HT1080 (cell line): ENCODE results near the gene CBX4. TPM values are rescaled to one million over a fixed set of nuclear protein-coding genes. Genes with fewer than 3 reads are reported as not detected.

Experiments
- DNase-seq: peaks from one replicate; pipeline ENCODE4 v3.0.0-alpha.2; 2015; ENCODE audit warnings: low read depth
- total RNA-seq: library from RNA; depleted of rRNA; stranded (reverse); fragments of >200 nt; shearing (Covaris generic); gene quantifications from 2 replicates; pipeline ENCODE4 v1.2.3, GENCODE V29; 2014

CBX4 gene
- total RNA-seq, 1 experiment from 2014 or later = 33.0 TPM

GRCh38 chr17:79802039-79802735 is 37.1 kb downstream of the CBX4 start:
- no peak for DNase-seq

GRCh38 chr17:79801156-79802038 is 37.8 kb downstream of the CBX4 start:
- no peak for DNase-seq

- no peak for DNase-seq
Measured at GRCh38 chr17:79800325-79801155, 38.7 kb downstream of the CBX4 start.

- no peak for DNase-seq
Measured at GRCh38 chr17:79799538-79800324, 39.5 kb downstream of the CBX4 start.

GRCh38 chr17:79799174-79799537 is 40.1 kb downstream of the CBX4 start:
- no peak for DNase-seq

- DNase-seq = no peak
Measured at GRCh38 chr17:79798299-79799173, 40.7 kb downstream of the CBX4 start.

- no peak for DNase-seq
Measured at GRCh38 chr17:79797492-79798298, 41.5 kb downstream of the CBX4 start.

- peak; percentile 97 for DNase-seq
Measured at GRCh38 chr17:79796763-79797491, 42.3 kb downstream of the CBX4 start, which contains the start of gene CBX8. Gene CBX8, minus strand, starts transcription at chr17:79797077. Its CDS starts 79 bp downstream, at chr17:79796998.

GRCh38 chr17:79796444-79796762 is 42.8 kb downstream of the CBX4 start:
- DNase-seq = no peak

- DNase-seq = no peak
Measured at GRCh38 chr17:79795795-79796443, 43.3 kb downstream of the CBX4 start.

GRCh38 chr17:79794659-79795511 is 44.4 kb downstream of the CBX4 start:
- no peak for DNase-seq

GRCh38 chr17:79793924-79794304 is 45.3 kb downstream of the CBX4 start:
- DNase-seq = no peak

- DNase-seq = no peak
Measured at GRCh38 chr17:79792984-79793923, 46.0 kb downstream of the CBX4 start.

- no peak for DNase-seq
Measured at GRCh38 chr17:79792341-79792871, 46.8 kb downstream of the CBX4 start.

GRCh38 chr17:79791735-79792161 is 47.5 kb downstream of the CBX4 start:
- no peak for DNase-seq
